NCI-H2029 treated with DMSO at 0.1 percent for 48 hours (cell line): ENCODE results near the gene NTF3.

Source experiments
- DNase-seq: peaks from one replicate; lab custom pipeline; 2025; lab: John Stamatoyannopoulos, UW

NTF3 gene

GRCh38 chr12:5456906-5457305, 25.0 kb downstream of the NTF3 start:
- DNase-seq = no peak

- no peak for DNase-seq
Observed at GRCh38 chr12:5458229-5459050, 26.5 kb downstream of the NTF3 start.

- DNase-seq = no peak
Observed at GRCh38 chr12:5459051-5459782, 27.3 kb downstream of the NTF3 start.

- no peak for DNase-seq
Observed at GRCh38 chr12:5460817-5461216, 28.9 kb downstream of the NTF3 start.

- no peak for DNase-seq
Observed at GRCh38 chr12:5461966-5462365, 30.1 kb downstream of the NTF3 start.

- DNase-seq = no peak
Observed at GRCh38 chr12:5464096-5464495, 32.2 kb downstream of the NTF3 start.

- DNase-seq = no peak
Observed at GRCh38 chr12:5465384-5465783, 33.5 kb downstream of the NTF3 start.

GRCh38 chr12:5466521-5466960, 34.6 kb downstream of the NTF3 start:
- DNase-seq = no peak

GRCh38 chr12:5467931-5468330, 36.0 kb downstream of the NTF3 start:
- no peak for DNase-seq

GRCh38 chr12:5470221-5470620, 38.3 kb downstream of the NTF3 start:
- no peak for DNase-seq

- no peak for DNase-seq
Observed at GRCh38 chr12:5470703-5471102, 38.8 kb downstream of the NTF3 start.

GRCh38 chr12:5473076-5473782, 41.3 kb downstream of the NTF3 start:
- DNase-seq = no peak

- no peak for DNase-seq
Observed at GRCh38 chr12:5473783-5474116, 41.8 kb downstream of the NTF3 start.

GRCh38 chr12:5476356-5476755, 44.4 kb downstream of the NTF3 start:
- no peak for DNase-seq

- DNase-seq = no peak
Observed at GRCh38 chr12:5478081-5478706, 46.3 kb downstream of the NTF3 start.

GRCh38 chr12:5479761-5480160, 47.9 kb downstream of the NTF3 start:
- no peak for DNase-seq

GRCh38 chr12:5480218-5480937, 48.5 kb downstream of the NTF3 start:
- DNase-seq = no peak

GRCh38 chr12:5480938-5481303, 49.0 kb downstream of the NTF3 start:
- no peak for DNase-seq

GRCh38 chr12:5481645-5482044, 49.7 kb downstream of the NTF3 start:
- no peak for DNase-seq

- DNase-seq = no peak
Observed at GRCh38 chr12:5484426-5484825, 52.5 kb downstream of the NTF3 start.

- no peak for DNase-seq
Observed at GRCh38 chr12:5485454-5485853, 53.5 kb downstream of the NTF3 start.

- no peak for DNase-seq
Observed at GRCh38 chr12:5487076-5487475, 55.2 kb downstream of the NTF3 start.
